Fibroblast of pulmonary artery (primary cell): ENCODE data around the gene LY86.
"Not testable (repeated sequence)": the region's sequence is repeated elsewhere in the genome, so short reads cannot be mapped to it uniquely, and the experiment has no call there.

ENCODE experiments used
- DNase-seq: peaks from one replicate; pipeline ENCODE4 v3.0.0-alpha.2; 2010; ENCODE audit warnings: low read depth
- H3K4me3 ChIP-seq: replicated peaks from 2 replicates; pipeline ENCODE4 v1.5.1; 2011; ENCODE audit warnings: low read depth, mild to moderate bottlenecking, control low read depth, low read length, moderate library complexity
- TF ChIP-seq, protein P1 (sequence below): IDR thresholded peaks from 2 replicates; pipeline ENCODE4 v1.5.1; 2011; ENCODE audit warnings: mild to moderate bottlenecking, control low read depth, low read length, inconsistent platforms; ENCODE audit errors: missing control alignments

Gene LY86

DNA sequence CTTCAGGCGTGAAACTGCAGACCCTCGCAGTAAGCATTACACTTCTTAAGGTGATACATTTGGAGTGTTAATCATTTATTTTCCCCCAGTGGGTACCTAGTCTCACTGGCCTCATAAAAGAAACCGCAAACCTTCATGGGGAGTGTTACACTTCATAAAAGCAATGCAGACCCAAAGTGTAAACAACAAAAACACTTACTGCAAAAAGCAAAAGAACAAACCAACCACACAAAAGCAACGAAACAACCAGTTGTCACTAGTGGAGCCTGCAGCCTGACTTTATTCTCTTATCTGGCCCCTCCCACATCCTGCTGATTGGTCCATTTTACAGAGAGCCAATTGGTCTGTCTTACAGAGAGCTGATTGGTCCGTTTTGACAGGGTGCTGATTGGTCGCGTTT lies 23.8 kb downstream of the LY86 start:
- no peak for DNase-seq
- H3K4me3 ChIP-seq: no peak overlapping the region
- TF ChIP-seq, protein P1, sequence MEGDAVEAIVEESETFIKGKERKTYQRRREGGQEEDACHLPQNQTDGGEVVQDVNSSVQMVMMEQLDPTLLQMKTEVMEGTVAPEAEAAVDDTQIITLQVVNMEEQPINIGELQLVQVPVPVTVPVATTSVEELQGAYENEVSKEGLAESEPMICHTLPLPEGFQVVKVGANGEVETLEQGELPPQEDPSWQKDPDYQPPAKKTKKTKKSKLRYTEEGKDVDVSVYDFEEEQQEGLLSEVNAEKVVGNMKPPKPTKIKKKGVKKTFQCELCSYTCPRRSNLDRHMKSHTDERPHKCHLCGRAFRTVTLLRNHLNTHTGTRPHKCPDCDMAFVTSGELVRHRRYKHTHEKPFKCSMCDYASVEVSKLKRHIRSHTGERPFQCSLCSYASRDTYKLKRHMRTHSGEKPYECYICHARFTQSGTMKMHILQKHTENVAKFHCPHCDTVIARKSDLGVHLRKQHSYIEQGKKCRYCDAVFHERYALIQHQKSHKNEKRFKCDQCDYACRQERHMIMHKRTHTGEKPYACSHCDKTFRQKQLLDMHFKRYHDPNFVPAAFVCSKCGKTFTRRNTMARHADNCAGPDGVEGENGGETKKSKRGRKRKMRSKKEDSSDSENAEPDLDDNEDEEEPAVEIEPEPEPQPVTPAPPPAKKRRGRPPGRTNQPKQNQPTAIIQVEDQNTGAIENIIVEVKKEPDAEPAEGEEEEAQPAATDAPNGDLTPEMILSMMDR: no peak

GRCh38 chr6:6613103-6613718 lies 24.7 kb downstream of the LY86 start:
- H3K4me3 ChIP-seq, DNase-seq: not testable (repeated sequence)

- H3K4me3 ChIP-seq: no peak overlapping the region
- TF ChIP-seq, protein P1: no peak
- DNase-seq: peak; percentile 6
These were observed 25.8 kb downstream of the LY86 start for GRCh38 chr6:6614096-6614982.

DNA sequence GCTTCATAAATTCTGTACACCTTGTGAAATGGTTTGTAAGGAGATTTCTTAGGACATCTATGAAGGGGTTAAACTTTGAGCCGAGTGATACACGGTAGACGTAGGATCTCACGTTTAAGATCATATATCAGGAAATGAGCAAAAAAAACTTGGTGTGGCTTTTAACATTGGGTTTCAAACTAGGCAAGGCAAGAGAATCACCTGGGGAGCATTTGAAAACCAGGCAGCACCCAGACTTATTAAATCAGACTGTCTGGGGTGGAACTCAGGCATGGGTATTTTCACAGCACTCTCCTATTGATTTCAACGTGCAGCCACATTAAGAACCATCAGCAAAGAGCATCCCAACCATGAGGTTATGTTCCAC lies 26.4 kb downstream of the LY86 start:
- DNase-seq: no peak
- TF ChIP-seq, protein P1: no peak
- H3K4me3 ChIP-seq: no peak overlapping the region

- no peak overlapping the region for H3K4me3 ChIP-seq
- DNase-seq: no peak
- TF ChIP-seq, protein P1: no peak
These were observed 28.1 kb downstream of the LY86 start for GRCh38 chr6:6616656-6617055.

- TF ChIP-seq, protein P1: no peak
- no peak overlapping the region for H3K4me3 ChIP-seq
- no peak for DNase-seq
These were observed 30.7 kb downstream of the LY86 start for GRCh38 chr6:6619021-6619794.

DNA sequence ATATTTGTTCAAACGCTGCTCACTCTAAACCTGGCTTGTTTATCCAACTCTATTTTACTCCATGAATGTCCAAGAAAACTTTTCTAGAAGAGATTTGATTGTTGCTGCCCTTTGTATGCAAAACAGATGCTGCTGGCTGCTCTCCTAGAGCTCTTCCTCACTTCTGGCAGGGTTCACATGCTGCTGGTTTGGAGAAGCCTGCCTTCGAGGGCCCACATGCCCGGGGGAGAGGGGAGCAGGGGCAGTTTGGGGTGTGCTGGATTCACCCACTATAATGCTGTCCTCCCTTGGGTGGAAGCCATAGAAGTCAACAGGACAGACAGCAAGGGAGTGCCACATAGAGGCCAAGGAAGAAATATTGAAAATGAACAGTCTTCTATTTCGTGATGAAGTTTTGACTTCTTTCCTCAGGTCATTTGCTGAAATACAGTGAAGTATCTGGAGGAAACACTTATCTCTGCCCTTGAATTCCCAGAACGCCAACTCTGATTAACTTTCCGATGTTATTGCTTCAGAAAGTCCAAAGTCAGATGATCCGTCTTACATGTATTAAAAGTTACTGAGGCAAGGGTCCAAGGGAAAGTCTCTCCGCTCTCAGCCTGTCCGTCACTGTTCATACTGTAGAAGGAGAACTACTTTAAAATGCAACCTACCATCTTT lies 32.4 kb downstream of the LY86 start:
- DNase-seq: no peak
- TF ChIP-seq, protein P1: no peak
- no peak overlapping the region for H3K4me3 ChIP-seq
